Nephron progenitor cell (in vitro differentiated cells): ENCODE data around the gene MTX1.

Source experiments
- DNase-seq: peaks from one replicate; pipeline ENCODE4 v3.0.0; 2021
- H3K27ac Mint-ChIP-seq: 2 replicates; pipeline ENCODE4 v1.8.0; 2021; ENCODE audit warnings: mild to moderate bottlenecking, moderate library complexity, mixed read lengths
- H3K27me3 Mint-ChIP-seq: 2 replicates; pipeline ENCODE4 v1.8.0; 2021; ENCODE audit warnings: mild to moderate bottlenecking, low read depth, mixed read lengths; ENCODE audit not compliant: poor library complexity
- H3K36me3 Mint-ChIP-seq: 2 replicates; pipeline ENCODE4 v1.8.0; 2021; ENCODE audit warnings: low read depth, mixed read lengths
- H3K4me1 Mint-ChIP-seq: 2 replicates; pipeline ENCODE4 v1.8.0; 2021; ENCODE audit warnings: mixed read lengths
- H3K4me3 Mint-ChIP-seq: 2 replicates; pipeline ENCODE4 v1.8.0; 2021; ENCODE audit warnings: mild to moderate bottlenecking, moderate library complexity, mixed read lengths
- H3K9me3 Mint-ChIP-seq: 2 replicates; pipeline ENCODE4 v1.8.0; 2021; ENCODE audit warnings: mild to moderate bottlenecking, moderate library complexity, mixed read lengths
- TF ChIP-seq, protein P1 (sequence below): fragments of 200-600 bp; sonication (generic); IDR thresholded peaks from 2 replicates; pipeline ENCODE4 v1.5.0; 2021; ENCODE audit warnings: antibody characterized with exemption

MTX1 gene

DNA sequence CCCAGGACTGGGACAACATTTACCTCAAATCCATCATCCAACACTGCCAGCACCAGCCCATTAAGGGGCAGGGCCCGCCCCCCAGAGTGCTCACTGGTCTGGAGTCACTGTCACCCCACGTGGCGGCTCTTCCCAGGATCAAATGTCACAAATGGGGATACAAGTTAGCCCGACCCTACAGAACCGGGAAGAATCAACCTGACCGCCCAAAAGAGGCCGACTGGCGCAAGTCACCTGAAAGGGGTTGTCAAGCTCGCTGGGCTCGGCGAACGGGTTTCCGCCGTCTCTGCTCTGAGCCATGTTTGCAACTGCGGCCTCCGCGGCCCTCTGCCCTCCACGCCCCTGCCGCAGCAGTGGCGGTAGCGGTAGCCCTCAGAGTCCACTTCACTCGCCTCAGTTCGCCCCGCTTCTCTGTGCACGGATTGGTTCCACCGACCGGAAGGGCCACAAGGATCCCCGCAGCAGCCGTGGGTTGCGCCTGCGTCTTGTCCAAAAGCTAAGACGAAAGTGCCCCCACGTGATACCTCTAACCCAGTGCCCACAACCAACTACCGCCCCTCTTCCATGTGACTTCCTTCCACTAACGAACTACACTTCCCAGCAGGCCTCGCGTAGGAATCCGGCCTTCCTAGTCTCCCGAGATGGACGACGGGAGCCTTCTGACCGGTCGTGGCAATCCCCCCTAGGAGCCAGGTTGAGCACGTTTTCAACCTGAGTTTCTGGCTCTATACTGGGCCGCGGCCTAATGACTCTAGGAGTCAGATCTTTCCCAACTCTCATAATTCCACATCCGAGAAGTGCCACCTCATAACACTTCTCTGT lies 53.6 kb downstream of the MTX1 start, which contains the start of gene SCAMP3:
TSS of gene SCAMP3 (minus strand) at position 509 of the 822 bp plus-strand sequence. CDS start at position 300, 209 bp downstream.
- Mint-ChIP-seq H3K4me1 (peaks cover 29% of the 10 kb centered on the region), H3K27ac (peak within 1 kb of the TSS; percentile 98)

DNA sequence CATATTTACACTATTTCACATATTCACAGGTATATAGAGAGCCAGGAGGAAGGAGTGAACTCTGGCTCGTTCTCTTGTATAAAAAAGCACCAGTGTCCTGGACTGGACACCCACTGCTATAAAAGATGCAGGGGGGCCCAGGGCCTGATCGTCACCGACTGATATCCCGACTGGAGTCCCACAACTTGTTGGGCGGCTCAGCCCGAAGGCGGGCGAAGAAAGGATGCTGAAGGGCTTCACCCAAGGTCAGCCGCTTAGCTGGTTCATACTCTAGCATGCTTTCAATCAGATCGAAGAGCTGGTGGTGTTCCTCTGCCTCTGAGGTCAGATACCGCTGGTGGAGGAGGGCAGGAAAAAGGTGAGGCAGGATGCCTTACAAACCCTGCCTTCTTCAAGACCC lies 54.6 kb downstream of the MTX1 start:
- peak overlapping the region; percentile 2 for H3K4me3 Mint-ChIP-seq
- TF ChIP-seq, protein P1, sequence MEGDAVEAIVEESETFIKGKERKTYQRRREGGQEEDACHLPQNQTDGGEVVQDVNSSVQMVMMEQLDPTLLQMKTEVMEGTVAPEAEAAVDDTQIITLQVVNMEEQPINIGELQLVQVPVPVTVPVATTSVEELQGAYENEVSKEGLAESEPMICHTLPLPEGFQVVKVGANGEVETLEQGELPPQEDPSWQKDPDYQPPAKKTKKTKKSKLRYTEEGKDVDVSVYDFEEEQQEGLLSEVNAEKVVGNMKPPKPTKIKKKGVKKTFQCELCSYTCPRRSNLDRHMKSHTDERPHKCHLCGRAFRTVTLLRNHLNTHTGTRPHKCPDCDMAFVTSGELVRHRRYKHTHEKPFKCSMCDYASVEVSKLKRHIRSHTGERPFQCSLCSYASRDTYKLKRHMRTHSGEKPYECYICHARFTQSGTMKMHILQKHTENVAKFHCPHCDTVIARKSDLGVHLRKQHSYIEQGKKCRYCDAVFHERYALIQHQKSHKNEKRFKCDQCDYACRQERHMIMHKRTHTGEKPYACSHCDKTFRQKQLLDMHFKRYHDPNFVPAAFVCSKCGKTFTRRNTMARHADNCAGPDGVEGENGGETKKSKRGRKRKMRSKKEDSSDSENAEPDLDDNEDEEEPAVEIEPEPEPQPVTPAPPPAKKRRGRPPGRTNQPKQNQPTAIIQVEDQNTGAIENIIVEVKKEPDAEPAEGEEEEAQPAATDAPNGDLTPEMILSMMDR = no peak
- H3K9me3 Mint-ChIP-seq = no peaks in the 10 kb centered on the region
- peaks cover 2% of the 10 kb centered on the region for H3K27me3 Mint-ChIP-seq
- DNase-seq = no peak
- peaks cover 29% of the 10 kb centered on the region for H3K4me1 Mint-ChIP-seq
- H3K27ac Mint-ChIP-seq = no peak overlapping the region
- peaks cover 67% of the 10 kb centered on the region for H3K36me3 Mint-ChIP-seq

More for the DNA sequence above, 53.6 kb downstream of the MTX1 start, which contains the start of gene SCAMP3:
- TF ChIP-seq, protein P1 = no peak
- Mint-ChIP-seq H3K9me3 (no peaks in the 10 kb centered on the region), H3K36me3 (peaks cover 64% of the 10 kb centered on the region), H3K4me3 (peak within 1 kb of the TSS; percentile 97), H3K27me3 (peaks cover 2% of the 10 kb centered on the region)
- DNase-seq = peak; percentile 86
